Activated naive CD8-positive, alpha-beta T cell treated with anti-CD3 and anti-CD28 coated beads, Interleukin-2, amount 50 U/mL, for 24 hours (primary cell): Measurements from ENCODE around the gene GNAS.

Source experiments
- ATAC-seq: fragments of 150-1000 bp; cut with Tn5 transposase; one replicate; pipeline ENCODE4 v1.10.0; 2021
- DNase-seq: peaks from one replicate; pipeline ENCODE4 v3.0.0; 2021
- H3K27ac Mint-ChIP-seq: one replicate; pipeline ENCODE4 v1.8.0; 2021; ENCODE audit warnings: mild to moderate bottlenecking, mixed read lengths
- H3K27me3 Mint-ChIP-seq: one replicate; pipeline ENCODE4 v1.8.0; 2021; ENCODE audit warnings: mixed read lengths
- H3K36me3 Mint-ChIP-seq: one replicate; pipeline ENCODE4 v1.8.0; 2021; ENCODE audit warnings: low read depth, mixed read lengths
- H3K4me1 Mint-ChIP-seq: one replicate; pipeline ENCODE4 v1.8.0; 2021; ENCODE audit warnings: mixed read lengths
- H3K4me3 Mint-ChIP-seq: one replicate; pipeline ENCODE4 v1.8.0; 2021; ENCODE audit warnings: mild to moderate bottlenecking, moderate library complexity, mixed read lengths
- H3K9me3 Mint-ChIP-seq: one replicate; pipeline ENCODE4 v1.8.0; 2021; ENCODE audit warnings: mixed read lengths

Gene GNAS

DNA sequence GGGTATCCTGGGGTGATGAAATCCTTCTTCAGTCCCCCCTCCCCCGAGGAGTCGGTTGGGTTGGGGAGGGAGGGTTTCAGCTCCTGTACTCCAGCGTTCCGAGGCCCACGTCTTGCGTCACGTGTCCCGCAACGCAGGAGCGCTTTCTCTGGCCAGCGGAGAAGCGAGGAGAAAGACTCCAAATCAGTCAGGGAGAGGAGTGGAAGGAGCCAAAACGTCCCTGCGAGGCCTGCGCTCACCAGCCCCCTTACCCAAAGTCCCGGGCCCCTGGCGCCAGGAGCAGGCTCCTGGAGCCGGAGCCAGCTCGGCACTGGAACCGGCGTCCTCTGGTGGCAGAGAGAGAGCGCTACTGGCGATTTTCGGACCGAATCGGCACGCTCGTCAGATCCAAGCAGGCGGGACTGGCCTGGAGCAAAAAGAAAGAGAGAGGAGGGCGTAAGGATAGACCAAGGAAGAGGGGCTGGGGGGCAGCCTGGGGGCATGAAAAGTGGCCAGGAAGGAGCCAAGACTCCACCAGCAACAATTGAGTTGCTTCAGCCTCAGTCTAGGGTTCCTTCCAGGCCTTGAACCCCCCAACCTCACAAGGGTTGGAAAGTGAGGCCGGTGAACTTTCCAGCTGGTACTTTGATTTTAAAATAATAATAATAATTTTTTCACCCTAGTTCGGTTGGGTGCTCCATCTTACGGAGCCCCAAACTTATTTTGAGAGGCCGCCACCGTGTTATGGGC, at the start of gene GNAS:
GNAS (plus strand) TSS at position 174 of the 729 bp plus-strand sequence.
- peak within 1 kb of the TSS; percentile 86 for H3K4me3 Mint-ChIP-seq
- H3K27ac Mint-ChIP-seq, result no peak within 1 kb of the TSS
- no peaks in the 10 kb centered on the region for H3K36me3 Mint-ChIP-seq
- ATAC-seq, result no peak
- no peaks in the 10 kb centered on the region for H3K9me3 Mint-ChIP-seq
- peak; percentile 70 for DNase-seq
- peaks cover 28% of the 10 kb centered on the region for H3K4me1 Mint-ChIP-seq
- peaks cover 59% of the 10 kb centered on the region for H3K27me3 Mint-ChIP-seq

DNA sequence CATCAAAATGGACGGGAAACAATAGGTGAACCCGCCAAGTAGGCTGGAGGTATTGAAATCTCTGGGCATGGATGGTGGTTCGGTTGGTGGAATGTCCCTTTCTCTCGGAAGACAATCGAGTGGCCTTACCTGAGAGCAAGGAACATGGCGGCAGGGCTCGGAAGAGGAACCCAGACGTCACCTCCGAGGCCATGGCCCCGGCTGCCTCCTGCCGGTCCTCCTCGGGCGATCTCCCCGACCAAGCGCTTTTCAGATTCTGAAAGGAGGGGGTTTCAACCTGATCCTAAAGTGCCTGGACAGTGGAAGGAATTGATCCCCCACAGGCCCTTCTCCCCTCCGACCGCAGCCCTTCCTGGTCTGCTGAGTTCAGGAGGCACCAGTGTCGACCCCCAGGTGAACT, 49.0 kb upstream of the GNAS start:
- DNase-seq (no peak), ATAC-seq (no peak)
- Mint-ChIP-seq H3K4me3 (no peak overlapping the region), H3K36me3 (no peaks in the 10 kb centered on the region), H3K9me3 (no peaks in the 10 kb centered on the region), H3K27me3 (peaks cover 49% of the 10 kb centered on the region), H3K4me1 (no peaks in the 10 kb centered on the region), H3K27ac (no peak overlapping the region)

DNA sequence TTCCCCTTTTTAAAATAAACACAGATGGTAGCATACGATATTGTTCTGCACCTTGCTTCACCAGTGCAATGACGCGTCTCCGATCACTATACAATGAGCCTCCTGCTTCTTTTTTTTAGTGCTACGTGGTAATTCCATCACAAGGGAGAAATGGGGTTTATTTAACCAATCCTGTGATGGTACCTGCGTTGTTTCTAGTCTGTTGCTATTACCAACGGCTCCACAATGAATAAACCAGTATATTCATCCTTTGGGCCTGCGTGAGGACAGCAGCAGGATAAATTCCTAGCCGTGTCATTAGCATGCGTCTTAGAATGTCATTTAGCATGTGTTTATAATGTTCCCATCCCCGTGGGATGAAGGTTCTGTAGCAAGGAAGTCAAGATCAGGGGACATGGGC, 44.7 kb upstream of the GNAS start:
- DNase-seq (no peak), ATAC-seq (no peak)
- H3K4me3 Mint-ChIP-seq, result no peak overlapping the region
- no peaks in the 10 kb centered on the region for H3K9me3 Mint-ChIP-seq
- no peak overlapping the region for H3K27ac Mint-ChIP-seq
- H3K4me1 Mint-ChIP-seq, result peaks cover 17% of the 10 kb centered on the region
- no peaks in the 10 kb centered on the region for H3K36me3 Mint-ChIP-seq
- H3K27me3 Mint-ChIP-seq, result peaks cover 52% of the 10 kb centered on the region

DNA sequence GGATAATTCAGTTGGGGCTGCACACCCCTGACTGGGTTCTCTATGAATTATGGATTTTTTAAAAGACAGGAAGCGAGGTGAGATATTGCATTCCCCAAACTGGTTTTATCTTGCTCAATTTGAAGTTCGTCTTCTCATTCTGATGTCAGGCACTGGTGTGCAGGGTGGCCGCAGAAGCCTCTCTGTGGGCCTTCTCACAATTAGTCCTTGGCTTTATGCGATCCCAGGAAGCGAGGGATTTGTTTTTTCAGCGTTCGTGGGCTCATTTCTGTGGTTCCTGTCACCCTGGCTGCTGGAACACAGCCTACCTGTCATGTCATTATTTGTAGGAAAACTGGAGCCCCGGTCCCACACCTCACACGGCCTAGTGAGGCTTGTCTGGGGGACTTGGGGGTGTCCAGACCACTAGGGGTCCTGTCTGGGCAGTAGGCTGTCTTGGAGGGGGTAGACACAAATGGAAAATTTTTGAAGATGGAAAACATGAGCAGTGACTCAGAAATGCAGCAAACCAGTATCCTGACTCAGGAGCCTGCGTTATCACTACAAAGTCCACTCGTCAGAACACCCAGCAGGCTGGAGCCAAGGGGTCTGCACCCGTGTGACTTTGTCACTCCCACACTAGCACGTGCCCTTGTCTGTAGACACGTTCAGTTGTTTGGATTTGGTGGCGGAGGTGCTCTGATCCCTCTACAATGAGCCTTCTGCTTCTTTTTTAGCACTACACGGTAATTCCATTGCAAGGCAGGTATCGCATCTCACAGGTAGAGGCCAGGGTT, 44.1 kb upstream of the GNAS start:
- H3K27me3 Mint-ChIP-seq, result peaks cover 54% of the 10 kb centered on the region
- no peak overlapping the region for H3K27ac Mint-ChIP-seq
- peaks cover 17% of the 10 kb centered on the region for H3K4me1 Mint-ChIP-seq

DNA sequence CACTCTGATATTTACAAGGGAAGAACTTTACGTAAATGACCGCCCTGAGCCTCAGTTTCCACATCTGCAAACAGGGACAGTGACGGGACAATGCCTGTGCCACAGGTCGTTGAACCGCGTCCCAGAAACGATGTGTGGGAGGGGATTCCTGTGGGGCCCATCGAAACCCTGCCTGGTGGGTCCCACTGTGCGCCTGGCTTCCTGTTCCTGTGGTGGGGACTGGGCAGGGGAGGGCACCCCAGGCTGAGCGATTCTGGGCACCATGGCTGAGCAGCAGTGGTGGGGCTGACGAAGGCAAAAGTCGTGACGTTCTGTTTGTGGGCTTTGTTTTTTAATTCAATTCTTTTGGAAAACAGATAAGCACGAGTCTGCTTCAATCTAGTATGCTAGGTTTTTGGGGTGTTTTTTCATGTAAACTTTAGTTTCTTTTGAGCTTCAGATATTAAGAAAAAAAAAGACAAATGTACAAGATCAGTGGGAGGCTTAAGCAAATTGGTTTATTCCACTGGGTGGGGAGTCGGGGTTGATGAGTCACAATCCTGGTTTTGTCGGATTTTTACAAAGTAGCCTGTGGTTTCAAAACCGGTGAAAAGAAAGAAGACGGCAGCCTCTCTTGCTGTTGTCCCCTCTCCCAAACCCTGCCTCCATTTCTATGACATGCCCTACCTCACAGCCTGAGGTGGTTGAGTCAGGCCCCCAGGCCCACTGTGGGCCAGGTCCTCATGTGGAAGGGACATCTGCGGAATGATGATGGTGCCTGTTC, 42.2 kb upstream of the GNAS start:
- ATAC-seq (peak; percentile 68), DNase-seq (peak; percentile 37)
- no peaks in the 10 kb centered on the region for H3K36me3 Mint-ChIP-seq
- peaks cover 17% of the 10 kb centered on the region for H3K4me1 Mint-ChIP-seq
- H3K27ac Mint-ChIP-seq, result no peak overlapping the region
- peak overlapping the region; percentile 12 for H3K4me3 Mint-ChIP-seq
- no peaks in the 10 kb centered on the region for H3K9me3 Mint-ChIP-seq
- peaks cover 56% of the 10 kb centered on the region for H3K27me3 Mint-ChIP-seq

More for the DNA sequence above, 44.1 kb upstream of the GNAS start:
- ATAC-seq (no peak), DNase-seq (no peak)
- no peaks in the 10 kb centered on the region for H3K9me3 Mint-ChIP-seq
- H3K36me3 Mint-ChIP-seq, result no peaks in the 10 kb centered on the region
- H3K4me3 Mint-ChIP-seq, result no peak overlapping the region

DNA sequence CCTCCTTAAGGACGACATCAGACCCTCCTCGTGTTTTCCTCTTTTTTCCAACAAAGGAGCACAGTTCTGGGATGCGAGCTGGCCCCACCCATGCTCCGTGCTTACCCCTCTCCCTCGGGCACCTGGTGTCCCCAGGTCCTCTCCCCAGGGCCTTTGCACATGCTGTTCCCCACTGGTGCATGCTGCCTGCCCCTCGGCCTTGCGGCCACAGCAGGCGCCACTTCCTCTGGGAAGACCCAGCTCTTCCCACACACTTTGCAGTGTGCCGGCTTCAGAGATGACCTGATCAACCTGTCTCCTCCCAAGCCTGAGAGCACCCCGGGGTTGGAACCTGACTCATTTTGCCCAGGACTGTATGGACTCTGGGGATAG, 41.7 kb upstream of the GNAS start:
- peaks cover 17% of the 10 kb centered on the region for H3K4me1 Mint-ChIP-seq
- no peaks in the 10 kb centered on the region for H3K36me3 Mint-ChIP-seq
- ATAC-seq (no peak), DNase-seq (no peak)
- no peaks in the 10 kb centered on the region for H3K9me3 Mint-ChIP-seq
- no peak overlapping the region for H3K27ac Mint-ChIP-seq
- peaks cover 56% of the 10 kb centered on the region for H3K27me3 Mint-ChIP-seq
- no peak overlapping the region for H3K4me3 Mint-ChIP-seq

DNA sequence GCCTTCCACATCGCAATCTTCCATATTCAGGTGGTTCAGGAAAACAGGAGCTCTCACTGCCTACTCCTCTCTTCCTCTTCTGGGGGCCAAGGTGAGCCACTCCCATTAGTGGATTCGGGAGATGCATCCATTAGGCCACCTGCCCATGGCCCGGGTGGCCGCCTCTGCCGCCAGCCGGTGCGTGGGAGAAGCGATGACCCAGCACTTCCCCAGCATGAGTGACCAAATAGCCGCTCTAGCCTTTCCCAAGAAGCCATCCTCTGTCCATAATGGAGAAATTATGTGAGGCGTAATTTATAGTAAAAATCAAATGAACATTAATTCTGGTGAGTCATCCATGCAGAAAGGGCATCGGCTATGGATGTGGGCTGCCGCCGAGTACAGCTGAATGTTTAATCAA, 41.2 kb upstream of the GNAS start:
- ATAC-seq (no peak), DNase-seq (no peak)
- Mint-ChIP-seq H3K27ac (no peak overlapping the region), H3K4me3 (no peak overlapping the region), H3K36me3 (no peaks in the 10 kb centered on the region), H3K9me3 (no peaks in the 10 kb centered on the region), H3K27me3 (peaks cover 53% of the 10 kb centered on the region), H3K4me1 (peaks cover 17% of the 10 kb centered on the region)

DNA sequence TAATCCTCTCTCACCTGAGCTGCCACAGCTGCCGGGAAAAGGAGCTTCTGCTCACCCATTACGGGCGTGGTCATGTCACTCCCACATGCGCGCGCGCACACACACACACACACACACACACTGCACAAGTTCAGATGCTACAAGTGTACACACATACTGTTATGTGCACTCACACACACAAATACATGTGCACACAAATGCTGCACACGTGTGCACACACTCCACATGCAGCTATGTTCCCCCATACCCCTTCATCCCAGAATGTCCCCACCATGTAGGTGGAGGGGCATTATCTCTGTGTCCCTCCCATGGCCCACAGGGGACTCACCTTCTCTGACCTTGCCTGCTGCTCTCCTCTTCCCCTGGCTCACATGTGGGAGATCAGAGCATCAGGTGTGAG, 39.1 kb upstream of the GNAS start:
- DNase-seq, result no peak
- Mint-ChIP-seq H3K9me3 (no peaks in the 10 kb centered on the region), H3K4me1 (peaks cover 24% of the 10 kb centered on the region), H3K27ac (no peak overlapping the region), H3K4me3 (no peak overlapping the region), H3K27me3 (peaks cover 53% of the 10 kb centered on the region), H3K36me3 (no peaks in the 10 kb centered on the region)
- no peak for ATAC-seq

DNA sequence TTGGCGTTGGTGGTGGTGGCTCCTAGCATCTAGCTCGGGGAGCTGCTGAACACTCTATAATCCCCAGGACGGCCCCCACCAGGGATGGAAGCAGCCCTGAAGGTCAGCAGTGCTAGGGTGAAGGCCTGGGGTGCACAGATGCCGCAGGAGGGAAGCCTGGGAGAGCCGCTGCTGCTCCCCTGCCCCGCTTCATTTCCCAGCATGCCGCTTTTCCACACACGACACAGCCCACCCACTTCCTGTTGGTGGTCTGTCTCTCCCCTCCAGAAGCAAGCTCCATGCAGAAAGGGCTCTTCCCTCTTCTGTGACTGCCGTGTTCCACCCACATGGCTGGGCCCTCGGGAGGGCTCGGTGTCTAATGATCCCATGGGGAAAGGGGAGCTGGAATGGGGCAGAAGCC, 37.1 kb upstream of the GNAS start:
- H3K9me3 Mint-ChIP-seq, result peaks cover under 1% of the 10 kb centered on the region
- H3K4me3 Mint-ChIP-seq, result no peak overlapping the region
- H3K36me3 Mint-ChIP-seq, result peaks cover 3% of the 10 kb centered on the region
- H3K4me1 Mint-ChIP-seq, result peaks cover 26% of the 10 kb centered on the region
- no peak for DNase-seq
- ATAC-seq, result no peak
- H3K27ac Mint-ChIP-seq, result no peak overlapping the region
- peaks cover 51% of the 10 kb centered on the region for H3K27me3 Mint-ChIP-seq

DNA sequence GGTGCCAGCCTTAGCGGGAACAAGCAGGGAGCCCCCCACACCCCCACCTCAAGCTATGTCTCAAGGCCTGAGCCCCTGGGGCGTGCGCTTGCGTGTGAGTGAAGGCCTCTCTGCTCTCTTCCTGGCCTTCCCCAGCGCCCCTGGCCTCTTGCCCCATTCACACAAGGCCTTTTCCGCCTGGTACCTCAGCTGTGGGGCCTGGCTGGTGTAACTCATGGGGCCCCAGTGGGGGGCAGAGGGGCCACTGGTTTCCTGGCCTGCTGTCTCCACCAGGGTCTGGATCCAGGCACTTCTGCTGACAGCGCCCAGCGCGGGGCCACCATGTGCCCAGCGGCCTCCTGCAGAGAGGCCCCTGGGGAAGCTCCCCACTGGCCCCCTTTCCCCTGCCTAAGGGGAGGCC, 36.5 kb upstream of the GNAS start:
- no peak overlapping the region for H3K27ac Mint-ChIP-seq
- no peak overlapping the region for H3K4me3 Mint-ChIP-seq
- H3K4me1 Mint-ChIP-seq, result peaks cover 25% of the 10 kb centered on the region
- DNase-seq, result no peak
- peaks cover 5% of the 10 kb centered on the region for H3K9me3 Mint-ChIP-seq
- H3K27me3 Mint-ChIP-seq, result peaks cover 55% of the 10 kb centered on the region
- H3K36me3 Mint-ChIP-seq, result peaks cover 9% of the 10 kb centered on the region
- ATAC-seq, result no peak

DNA sequence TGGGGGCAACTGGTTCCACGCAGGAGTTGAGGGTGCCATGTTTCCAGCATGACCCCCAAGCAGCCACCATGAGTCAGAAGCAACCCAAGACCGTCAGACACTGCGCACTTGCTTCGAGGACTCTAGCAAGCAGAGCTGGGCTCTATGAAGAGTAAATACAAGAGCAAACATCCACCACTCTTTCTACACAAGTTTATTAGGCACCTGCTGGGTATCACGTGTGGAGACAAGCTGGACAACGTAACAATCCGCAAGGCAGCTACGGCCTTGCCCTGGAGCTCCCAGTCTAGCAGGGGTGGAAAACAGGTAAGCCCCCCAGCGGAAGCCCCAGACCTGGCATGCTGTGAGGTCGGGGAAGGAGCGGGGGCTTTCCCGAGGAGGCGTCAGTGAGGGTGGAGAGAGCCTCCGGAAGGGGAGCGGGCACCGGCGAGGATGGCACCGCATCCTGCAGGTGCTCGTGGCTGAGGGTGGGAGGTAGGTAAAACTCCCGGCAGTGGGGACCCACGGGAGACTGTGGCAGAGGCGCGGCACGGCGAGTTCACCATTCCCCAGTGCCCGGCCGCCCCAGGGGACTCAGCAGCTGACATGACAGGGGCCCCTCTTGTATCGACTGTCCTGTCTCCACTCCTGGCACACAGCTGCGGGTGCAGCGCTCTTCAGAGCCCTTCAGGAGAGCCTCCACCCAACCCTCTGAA, 35.4 kb upstream of the GNAS start:
- ATAC-seq, result no peak
- Mint-ChIP-seq H3K27ac (no peak overlapping the region), H3K4me3 (no peak overlapping the region), H3K27me3 (peaks cover 54% of the 10 kb centered on the region), H3K9me3 (peaks cover 5% of the 10 kb centered on the region), H3K36me3 (peaks cover 14% of the 10 kb centered on the region), H3K4me1 (peaks cover 19% of the 10 kb centered on the region)
- DNase-seq, result no peak

DNA sequence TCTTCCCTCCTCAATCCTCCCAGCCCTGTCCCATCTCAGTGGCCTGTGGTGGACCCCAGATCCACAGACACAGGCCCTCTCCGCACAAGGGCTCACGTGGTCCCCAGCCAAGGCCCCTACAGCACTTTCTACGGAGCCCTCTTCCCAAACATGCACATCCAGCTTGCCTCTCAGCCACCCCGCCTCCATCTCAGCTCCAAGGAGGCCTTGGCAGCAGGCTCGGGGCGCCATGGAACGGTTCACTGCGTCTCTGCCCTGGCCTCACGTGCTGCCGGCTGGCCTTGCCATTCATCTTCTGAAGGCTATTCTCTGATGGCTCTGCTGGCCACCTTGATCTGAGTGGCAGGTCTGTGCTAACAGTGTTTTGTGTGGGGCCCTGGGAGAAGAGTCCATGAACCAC, 34.8 kb upstream of the GNAS start:
- Mint-ChIP-seq H3K36me3 (peaks cover 14% of the 10 kb centered on the region), H3K4me1 (peaks cover 19% of the 10 kb centered on the region), H3K27ac (no peak overlapping the region), H3K27me3 (peaks cover 52% of the 10 kb centered on the region), H3K9me3 (peaks cover 5% of the 10 kb centered on the region), H3K4me3 (no peak overlapping the region)
- ATAC-seq (no peak), DNase-seq (no peak)

DNA sequence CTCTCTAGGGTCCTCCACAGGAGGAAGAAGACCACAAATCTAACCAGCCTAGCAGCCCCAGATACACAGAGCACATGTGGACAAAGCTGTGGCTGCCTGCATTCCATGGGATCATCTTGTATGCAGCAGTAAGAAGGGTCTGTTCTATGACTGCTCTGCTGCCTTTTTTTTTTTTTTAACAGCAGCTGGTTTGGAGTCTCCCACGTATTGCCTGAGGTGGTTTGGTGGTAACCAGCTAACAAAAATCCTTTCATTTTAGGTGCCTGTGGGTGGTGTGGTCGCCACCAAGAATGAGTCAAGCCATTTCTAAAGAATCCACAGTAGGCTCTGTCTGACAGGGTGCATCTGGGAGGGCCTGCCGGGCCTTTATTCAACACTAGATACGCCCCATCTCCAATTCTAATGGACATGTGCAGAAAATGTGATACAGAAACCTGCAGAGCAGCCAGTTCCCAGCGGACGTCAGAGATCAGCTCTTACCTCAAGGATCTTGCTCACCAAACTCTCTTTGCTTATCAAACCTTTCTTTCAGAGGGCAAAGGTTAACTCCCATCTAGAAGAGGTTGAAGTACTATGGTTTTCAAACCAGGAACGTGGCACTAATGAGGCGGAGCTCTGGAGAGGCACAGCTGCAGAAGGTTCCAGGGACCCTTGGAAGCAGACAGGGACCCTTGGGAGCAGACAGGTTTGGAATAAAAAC, 33.8 kb upstream of the GNAS start:
- peak; percentile 94 for ATAC-seq
- Mint-ChIP-seq H3K4me3 (peak overlapping the region; percentile 10), H3K4me1 (peaks cover 19% of the 10 kb centered on the region), H3K27me3 (peaks cover 42% of the 10 kb centered on the region), H3K27ac (peak overlapping the region; percentile 56), H3K9me3 (peaks cover 5% of the 10 kb centered on the region), H3K36me3 (peaks cover 14% of the 10 kb centered on the region)
- peak; percentile 71 for DNase-seq

DNA sequence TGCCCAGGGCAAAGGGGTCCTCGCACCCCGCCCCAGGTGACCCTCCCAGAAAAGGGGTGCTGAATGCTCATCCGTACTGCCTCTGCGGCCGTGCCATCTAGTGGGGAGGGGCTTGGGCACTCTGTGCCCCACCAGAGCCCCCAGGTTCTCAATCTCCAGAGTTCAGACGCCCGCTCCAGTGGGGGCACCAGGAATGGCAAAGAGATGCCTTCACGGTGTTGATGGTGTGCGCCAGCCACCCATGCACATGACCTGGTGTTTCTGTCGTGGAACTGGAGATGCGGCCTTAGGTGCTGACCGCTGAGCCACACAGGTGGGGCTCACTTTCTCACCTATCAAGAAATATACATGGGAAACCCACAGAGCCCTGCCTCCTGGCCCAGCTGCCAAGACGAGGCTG, 32.6 kb upstream of the GNAS start:
- H3K27me3 Mint-ChIP-seq, result peaks cover 31% of the 10 kb centered on the region
- H3K9me3 Mint-ChIP-seq, result peaks cover 5% of the 10 kb centered on the region
- H3K36me3 Mint-ChIP-seq, result peaks cover 14% of the 10 kb centered on the region
- DNase-seq (no peak), ATAC-seq (no peak)
- H3K27ac Mint-ChIP-seq, result no peak overlapping the region
- peaks cover 19% of the 10 kb centered on the region for H3K4me1 Mint-ChIP-seq
- H3K4me3 Mint-ChIP-seq, result no peak overlapping the region
